Keratinocyte (primary cell): ENCODE measurements around the gene CACNA1I. TPM values are rescaled to one million over a fixed set of nuclear protein-coding genes. Genes with fewer than 3 reads are reported as not detected.

ENCODE experiments used
- DNase-seq: peaks from one replicate; pipeline ENCODE4 v3.0.0-alpha.2; 2011; ENCODE audit warnings: low read depth, missing footprints, low spot score
- FAIRE-seq: peaks from 2 replicates; lab custom pipeline; 2011; peaks lifted over from hg19 to GRCh38; lab: Jason Lieb, UNC
- H2AFZ ChIP-seq: 2 replicates; pipeline ENCODE4 v1.6.0; 2012; ENCODE audit warnings: low read length, control low read depth, inconsistent platforms; ENCODE audit not compliant: control insufficient read depth
- H3K27ac ChIP-seq: 2 replicates; pipeline ENCODE4 v1.5.1; 2011; ENCODE audit warnings: low read length; ENCODE audit not compliant: control insufficient read depth, insufficient read depth
- H3K27me3 ChIP-seq: 3 replicates; pipeline ENCODE4 v1.6.0; 2011; ENCODE audit warnings: low read length; ENCODE audit not compliant: control insufficient read depth, insufficient read depth; ENCODE audit errors: extremely low read depth
- H3K36me3 ChIP-seq, 2 experiments: 2 replicates in 1 of 2; 3 replicates in 1 of 2; pipeline ENCODE4 v1.5.1; 2011; ENCODE audit warnings: low read length in 2 of 2, mild to moderate bottlenecking in 1 of 2; ENCODE audit not compliant: control insufficient read depth in 2 of 2, insufficient read depth in 2 of 2; ENCODE audit errors: extremely low read depth in 1 of 2
- H3K4me1 ChIP-seq: 3 replicates; pipeline ENCODE4 v1.5.1; 2011; ENCODE audit warnings: low read length; ENCODE audit not compliant: control insufficient read depth, insufficient read depth; ENCODE audit errors: extremely low read depth
- H3K4me2 ChIP-seq: 3 replicates; pipeline ENCODE4 v1.6.0; 2011; ENCODE audit warnings: low read depth, low read length; ENCODE audit not compliant: control insufficient read depth, insufficient read depth; ENCODE audit errors: extremely low read depth
- H3K4me3 ChIP-seq, 3 experiments: fragments of 200-600 bp in 1 of 3; sonication (generic) in 1 of 3; 2 replicates in 2 of 3; 3 replicates in 1 of 3; pipeline ENCODE4 v1.5.1; 2011 to 2016; ENCODE audit warnings: low read length in 3 of 3, mild to moderate bottlenecking in 3 of 3, control low read depth in 2 of 3, inconsistent platforms in 1 of 3, low read depth in 1 of 3, mixed read lengths in 1 of 3, mixed run types in 1 of 3, moderate library complexity in 1 of 3; ENCODE audit not compliant: control insufficient read depth in 2 of 3, insufficient read depth in 2 of 3; ENCODE audit errors: extremely low read depth in 1 of 3
- H3K79me2 ChIP-seq: 2 replicates; pipeline ENCODE4 v1.6.0; 2012; ENCODE audit warnings: low read length; ENCODE audit not compliant: control insufficient read depth, insufficient read depth
- H3K9ac ChIP-seq: 3 replicates; pipeline ENCODE4 v1.6.0; 2011; ENCODE audit warnings: low read length; ENCODE audit not compliant: control insufficient read depth, insufficient read depth; ENCODE audit errors: extremely low read depth
- H3K9me1 ChIP-seq: 3 replicates; pipeline ENCODE4 v1.6.0; 2011; ENCODE audit warnings: low read length; ENCODE audit not compliant: control insufficient read depth, insufficient read depth; ENCODE audit errors: extremely low read depth
- H3K9me3 ChIP-seq: 2 replicates; pipeline ENCODE4 v1.5.1; 2012; ENCODE audit warnings: low read depth, low read length; ENCODE audit not compliant: control insufficient read depth
- H4K20me1 ChIP-seq: 3 replicates; pipeline ENCODE4 v1.6.0; 2011; ENCODE audit warnings: low read length; ENCODE audit not compliant: control insufficient read depth, insufficient read depth; ENCODE audit errors: extremely low read depth
- EZH2 ChIP-seq: IDR thresholded peaks from one replicate; pipeline ENCODE4 v1.6.1; 2012; ENCODE audit warnings: inconsistent platforms, mild to moderate bottlenecking, low read length, moderate library complexity
- dilution Hi-C: fragments of 300-500 bp; cut with MboI; formaldehyde crosslinking; loops from one replicate; pipeline ENCODE4 v1.7.0; 2020; ENCODE audit warnings: low sequenced_read_pairs; ENCODE audit not compliant: extremely low pct_ligation_motif_present
- polyA plus RNA-seq, 5 experiments: library from polyadenylated mRNA; depleted of rRNA in 3 of 5; stranded (reverse) in 3 of 5; stranded (forward) in 1 of 5; unstranded in 1 of 5; fragments of >200 nt; gene quantifications; 1 replicate in 1 of 5; 2 replicates in 3 of 5; 3 replicates in 1 of 5; pipeline versions ENCODE4 v1.2.1 to v1.2.3, GENCODE V29; 2011 to 2012; ENCODE audit warnings: missing spikeins in 2 of 5, low read depth in 1 of 5, low replicate concordance in 1 of 5
- TF ChIP-seq, protein P1 (sequence below), 3 experiments: IDR thresholded peaks in 1 of 3; conservative IDR thresholded peaks in 1 of 3; optimal IDR thresholded peaks in 1 of 3; 2 replicates in 2 of 3; 3 replicates in 1 of 3; pipeline versions ENCODE3 to v1.5.1; 2011; ENCODE audit warnings: low read length in 3 of 3, mild to moderate bottlenecking in 3 of 3, moderate library complexity in 2 of 3, control low read depth in 1 of 3, inconsistent platforms in 1 of 3; ENCODE audit not compliant: insufficient read depth in 2 of 3; ENCODE audit errors: extremely low read depth in 1 of 3

CACNA1I gene
- polyA plus RNA-seq, 1 donor (not counting 4 experiments of a cell fraction or from before 2014, with no cell fraction given): not detected

- dilution Hi-C loops: no loop called here
- no peaks in the 10 kb centered on the region for H3K4me1 ChIP-seq
- DNase-seq (no peak), FAIRE-seq (no peak)
- no peaks in the 10 kb centered on the region for H4K20me1 ChIP-seq
- no peaks in the 10 kb centered on the region for H3K9me1 ChIP-seq
- H3K36me3 ChIP-seq: no peaks in the 10 kb centered on the region
- no peak overlapping the region for H3K9ac ChIP-seq
- H3K27ac ChIP-seq: no peak overlapping the region
- peaks cover 23% of the 10 kb centered on the region for H3K27me3 ChIP-seq
- no peaks in the 10 kb centered on the region for H3K9me3 ChIP-seq
- TF ChIP-seq, protein P1, sequence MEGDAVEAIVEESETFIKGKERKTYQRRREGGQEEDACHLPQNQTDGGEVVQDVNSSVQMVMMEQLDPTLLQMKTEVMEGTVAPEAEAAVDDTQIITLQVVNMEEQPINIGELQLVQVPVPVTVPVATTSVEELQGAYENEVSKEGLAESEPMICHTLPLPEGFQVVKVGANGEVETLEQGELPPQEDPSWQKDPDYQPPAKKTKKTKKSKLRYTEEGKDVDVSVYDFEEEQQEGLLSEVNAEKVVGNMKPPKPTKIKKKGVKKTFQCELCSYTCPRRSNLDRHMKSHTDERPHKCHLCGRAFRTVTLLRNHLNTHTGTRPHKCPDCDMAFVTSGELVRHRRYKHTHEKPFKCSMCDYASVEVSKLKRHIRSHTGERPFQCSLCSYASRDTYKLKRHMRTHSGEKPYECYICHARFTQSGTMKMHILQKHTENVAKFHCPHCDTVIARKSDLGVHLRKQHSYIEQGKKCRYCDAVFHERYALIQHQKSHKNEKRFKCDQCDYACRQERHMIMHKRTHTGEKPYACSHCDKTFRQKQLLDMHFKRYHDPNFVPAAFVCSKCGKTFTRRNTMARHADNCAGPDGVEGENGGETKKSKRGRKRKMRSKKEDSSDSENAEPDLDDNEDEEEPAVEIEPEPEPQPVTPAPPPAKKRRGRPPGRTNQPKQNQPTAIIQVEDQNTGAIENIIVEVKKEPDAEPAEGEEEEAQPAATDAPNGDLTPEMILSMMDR (optimal IDR thresholded peaks at IDR 0.05 in 1 of 3, IDR thresholded peaks at IDR 0.05 in 1 of 3, conservative IDR thresholded peaks at IDR 0.05 in 1 of 3; ENCODE audit: extremely low read depth in 1 of 3, insufficient read depth in 2 of 3, low read length in 3 of 3): no peak
- no peak for TF ChIP-seq EZH2
- no peaks in the 10 kb centered on the region for H3K79me2 ChIP-seq
- H3K4me2 ChIP-seq: no peak overlapping the region
- H2AFZ ChIP-seq: no peak overlapping the region
- no peak overlapping the region for H3K4me3 ChIP-seq
These were observed 42.4 kb downstream of the CACNA1I start for GRCh38 chr22:39612811-39613548.

GRCh38 chr22:39613549-39613921 lies 43.0 kb downstream of the CACNA1I start:
- no peak for FAIRE-seq
- no peak for TF ChIP-seq EZH2
- TF ChIP-seq, protein P1 (optimal IDR thresholded peaks at IDR 0.05 in 1 of 3, IDR thresholded peaks at IDR 0.05 in 1 of 3, conservative IDR thresholded peaks at IDR 0.05 in 1 of 3; ENCODE audit: extremely low read depth in 1 of 3, insufficient read depth in 2 of 3, low read length in 3 of 3): no peak
- H3K9ac ChIP-seq: no peak overlapping the region
- H3K9me1 ChIP-seq: no peaks in the 10 kb centered on the region
- H3K27me3 ChIP-seq: peaks cover 25% of the 10 kb centered on the region
- no peaks in the 10 kb centered on the region for H3K4me1 ChIP-seq
- H3K27ac ChIP-seq: no peak overlapping the region
- no peaks in the 10 kb centered on the region for H3K36me3 ChIP-seq
- no peak overlapping the region for H2AFZ ChIP-seq
- H3K4me2 ChIP-seq: no peak overlapping the region
- no peak for DNase-seq
- H4K20me1 ChIP-seq: no peaks in the 10 kb centered on the region
- dilution Hi-C loops: no loop called here
- no peaks in the 10 kb centered on the region for H3K79me2 ChIP-seq
- H3K9me3 ChIP-seq: no peaks in the 10 kb centered on the region
- H3K4me3 ChIP-seq: no peak overlapping the region
